HG02884 (cell line): ENCODE measurements around the gene NET1.
"Not testable (repeated sequence)": the region's sequence is repeated elsewhere in the genome, so short reads cannot be mapped to it uniquely, and the experiment has no call there.

Source experiments
- ATAC-seq: cut with Tn5 transposase; IDR thresholded peaks from one replicate; pipeline ENCODE4 v1.9.1; 2021; ENCODE audit warnings: mild to moderate bottlenecking, moderate library complexity; ENCODE audit not compliant: unreplicated experiment

The NET1 gene

DNA sequence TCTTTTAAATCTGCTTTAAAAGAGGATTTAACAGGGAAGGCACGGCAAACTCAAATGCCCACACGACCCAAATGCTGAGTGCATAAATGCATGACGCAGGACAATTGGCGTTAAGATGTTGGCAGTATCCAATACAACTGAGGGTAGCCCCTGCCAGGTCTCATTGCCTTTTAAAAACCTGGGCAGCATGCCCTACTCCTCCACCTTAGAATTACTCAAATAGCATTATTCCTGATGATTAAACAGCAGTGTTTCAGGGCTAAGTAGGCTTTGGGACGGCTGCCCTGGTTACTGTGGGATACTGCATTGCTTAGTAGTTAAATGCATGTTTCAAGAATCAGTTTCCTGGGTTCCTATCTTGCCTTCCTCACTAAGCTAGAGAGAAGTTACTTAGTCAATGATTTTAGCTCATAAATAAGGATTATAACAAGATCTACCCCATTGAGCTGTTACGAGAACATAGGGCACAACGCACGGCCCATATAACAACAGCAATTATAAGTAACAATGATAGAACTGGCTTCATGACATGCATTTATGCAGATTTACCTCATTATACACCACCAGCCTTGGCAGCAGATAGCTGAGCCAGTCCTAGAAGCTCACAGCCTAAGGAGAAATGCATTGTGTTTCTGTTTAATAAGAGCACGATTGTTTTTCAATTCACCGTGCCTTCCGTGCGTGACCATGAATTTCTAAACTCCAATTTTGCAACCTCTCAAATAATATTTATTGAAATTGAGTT, 15.6 kb upstream of the NET1 start:
- ATAC-seq, result no peak

DNA sequence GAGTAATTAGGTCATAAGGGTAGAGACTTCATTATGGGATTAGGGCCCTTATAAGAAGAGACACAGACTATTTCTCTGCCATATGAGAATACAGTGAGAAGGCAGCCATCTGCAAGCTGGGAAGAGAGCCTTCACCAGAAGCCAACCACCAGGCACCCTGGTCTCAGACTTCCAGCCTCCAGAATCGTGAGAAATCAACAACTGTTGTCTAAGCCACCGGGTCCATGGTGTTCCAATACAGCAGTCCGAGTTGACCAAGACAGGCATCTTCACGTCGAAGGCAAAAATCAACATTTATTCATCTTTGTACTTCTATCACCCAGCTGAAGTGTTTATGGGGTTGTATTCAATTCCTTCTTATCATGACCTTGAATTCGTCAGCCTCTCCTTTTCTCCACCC, 13.0 kb upstream of the NET1 start:
- ATAC-seq, result no peak

DNA sequence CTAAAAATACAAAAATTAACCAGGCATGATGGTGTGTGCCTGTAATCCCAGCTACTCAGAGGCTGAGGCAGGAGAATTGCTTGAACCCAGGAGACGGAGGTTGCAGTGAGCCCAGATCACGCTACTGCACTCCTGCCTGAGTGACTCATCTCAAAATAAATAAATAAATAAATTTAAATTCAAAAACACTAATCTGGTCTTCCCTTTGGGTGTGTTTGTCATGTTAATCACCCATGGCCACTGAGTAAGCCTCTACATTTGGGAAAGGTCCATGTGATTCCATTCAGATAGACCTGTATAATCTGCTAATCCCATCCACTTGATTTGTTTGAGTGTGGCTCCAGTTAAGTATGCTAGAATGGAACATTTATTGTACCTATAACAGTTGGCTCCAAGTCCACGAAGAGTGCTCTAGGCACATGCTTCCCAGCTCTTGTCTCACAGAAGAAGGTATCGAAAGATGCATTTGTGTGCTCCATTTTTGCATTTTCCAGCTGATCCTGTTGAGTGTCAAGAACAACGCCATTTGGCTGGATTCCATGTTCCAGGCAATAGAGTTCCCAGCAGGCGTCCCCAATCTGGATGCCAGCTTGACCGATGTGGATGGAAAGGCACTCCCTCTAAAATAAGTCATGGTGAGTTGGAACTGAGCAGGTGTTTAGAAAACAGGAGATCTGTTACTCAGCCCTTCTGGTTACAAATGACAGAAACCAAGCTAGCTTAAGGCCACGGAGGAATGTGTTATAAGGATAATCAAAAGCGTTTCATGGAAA, 11.7 kb upstream of the NET1 start:
- ATAC-seq, result no peak

DNA sequence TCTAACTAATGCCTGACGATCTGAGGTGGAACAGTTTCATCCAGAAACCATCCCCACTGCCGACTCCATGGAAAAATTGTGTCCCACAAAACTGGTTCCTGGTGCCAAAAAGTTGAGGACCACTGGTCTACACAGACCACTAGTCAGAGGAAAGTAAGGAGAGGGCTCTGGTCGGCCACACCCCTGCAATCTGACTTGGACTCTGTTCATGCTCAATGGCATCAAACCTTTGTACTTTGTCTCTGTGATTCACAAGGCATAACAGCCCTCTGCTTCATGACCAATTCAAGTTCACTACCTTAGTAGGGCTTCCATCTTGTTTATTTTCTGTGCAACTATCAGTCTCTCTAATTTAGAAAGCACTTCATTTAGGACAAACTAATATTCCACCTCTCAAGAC, 9.6 kb upstream of the NET1 start:
- ATAC-seq, result no peak

DNA sequence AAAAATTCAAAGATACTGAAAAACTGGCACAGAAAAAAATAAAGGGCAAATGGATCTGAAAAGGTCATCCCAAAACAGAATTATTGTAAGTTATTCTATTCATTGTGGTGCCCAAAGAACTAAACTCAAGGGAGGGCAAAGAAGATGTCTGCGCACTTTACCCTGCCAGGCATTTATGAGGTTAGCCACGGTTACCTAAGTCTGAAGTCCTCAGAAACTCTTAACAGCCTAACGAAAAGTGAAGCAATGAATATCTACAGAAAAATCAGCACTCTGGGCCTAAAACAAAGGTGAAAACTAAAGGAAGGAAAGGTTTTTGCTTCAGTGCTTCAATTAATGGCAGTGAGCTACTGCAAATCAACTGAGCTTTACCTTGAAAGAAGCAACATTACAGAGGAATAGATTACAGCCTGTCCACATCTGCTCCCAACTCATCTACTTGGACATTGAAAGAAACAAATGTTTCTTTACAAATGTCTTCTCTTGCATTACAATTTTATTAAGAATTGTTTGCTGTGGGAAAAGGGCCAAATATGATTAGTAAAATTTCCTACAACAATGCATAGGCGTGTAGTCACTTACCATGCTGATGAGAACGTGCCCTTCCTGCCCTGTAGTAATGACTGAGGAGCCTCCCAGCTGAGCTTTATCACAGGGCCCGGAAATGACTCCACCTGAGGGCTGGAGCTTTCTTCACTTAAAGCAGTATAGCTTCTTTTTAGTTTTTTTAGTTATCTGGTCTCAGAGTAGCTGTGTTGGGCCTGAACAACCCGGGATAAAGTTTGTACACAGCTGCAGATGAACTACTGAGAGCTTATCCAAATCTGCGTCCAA, 7.9 kb upstream of the NET1 start, which contains the start of gene TUBAL3:
Gene TUBAL3 (minus strand): TSS at position 621 of the 834 bp plus-strand sequence. CDS start 36 bp downstream, at position 585.
- no peak for ATAC-seq

DNA sequence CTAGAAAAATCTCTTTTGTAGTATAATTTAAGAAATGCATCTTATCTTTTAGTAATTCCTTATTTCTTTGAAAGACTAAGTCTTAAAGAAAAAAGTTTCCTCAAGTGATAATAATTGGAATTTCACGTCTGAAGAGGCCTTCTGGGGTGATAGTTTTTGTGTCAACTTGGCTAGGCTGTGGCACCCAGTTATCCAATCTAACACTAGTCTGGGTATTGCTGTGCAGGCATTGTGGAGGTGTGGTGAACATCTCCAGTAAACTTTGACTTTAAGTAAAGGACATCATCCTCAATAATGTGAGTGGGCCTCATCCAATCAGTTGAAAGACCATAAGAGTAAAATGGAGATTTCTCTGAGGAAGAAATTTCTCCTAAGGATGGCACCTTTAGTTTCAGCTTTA, 5.4 kb upstream of the NET1 start:
- no peak for ATAC-seq

DNA sequence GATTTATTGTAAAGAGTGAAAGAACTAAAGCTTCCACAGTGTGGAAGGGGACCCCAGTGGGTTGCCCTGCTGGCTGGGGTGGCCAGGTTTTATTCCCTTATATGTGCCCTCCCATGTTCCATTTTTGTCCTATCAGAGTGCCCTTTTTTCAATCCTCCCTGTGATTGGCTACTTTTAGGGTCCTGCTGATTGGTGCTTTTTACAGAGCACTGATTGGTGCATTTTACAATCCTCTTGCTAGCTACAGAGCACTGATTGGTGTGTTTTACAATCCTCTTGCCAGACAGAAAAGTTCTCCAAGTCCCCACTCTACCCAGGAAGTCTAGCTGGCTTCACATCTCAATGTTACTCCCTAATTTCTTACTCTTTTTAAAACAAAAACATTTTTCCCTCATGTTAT, 1.6 kb upstream of the NET1 start:
- not testable (repeated sequence) for ATAC-seq

DNA sequence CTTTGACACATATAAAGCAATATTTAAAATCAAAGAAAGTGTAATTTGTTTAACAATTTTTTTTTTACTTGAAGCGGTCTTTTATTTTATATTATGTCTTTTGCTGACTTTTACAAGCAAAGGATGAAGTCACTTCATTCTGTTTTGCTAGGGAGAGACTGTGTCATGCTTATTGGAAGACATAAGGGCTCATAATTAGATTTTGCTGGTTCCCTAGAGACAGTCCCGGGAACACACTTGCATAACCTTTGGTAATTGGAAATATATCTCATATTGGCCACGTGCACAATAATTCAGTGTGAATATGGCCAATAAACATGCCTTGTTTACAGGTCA, 448 bp upstream of the NET1 start:
- no peak for ATAC-seq

DNA sequence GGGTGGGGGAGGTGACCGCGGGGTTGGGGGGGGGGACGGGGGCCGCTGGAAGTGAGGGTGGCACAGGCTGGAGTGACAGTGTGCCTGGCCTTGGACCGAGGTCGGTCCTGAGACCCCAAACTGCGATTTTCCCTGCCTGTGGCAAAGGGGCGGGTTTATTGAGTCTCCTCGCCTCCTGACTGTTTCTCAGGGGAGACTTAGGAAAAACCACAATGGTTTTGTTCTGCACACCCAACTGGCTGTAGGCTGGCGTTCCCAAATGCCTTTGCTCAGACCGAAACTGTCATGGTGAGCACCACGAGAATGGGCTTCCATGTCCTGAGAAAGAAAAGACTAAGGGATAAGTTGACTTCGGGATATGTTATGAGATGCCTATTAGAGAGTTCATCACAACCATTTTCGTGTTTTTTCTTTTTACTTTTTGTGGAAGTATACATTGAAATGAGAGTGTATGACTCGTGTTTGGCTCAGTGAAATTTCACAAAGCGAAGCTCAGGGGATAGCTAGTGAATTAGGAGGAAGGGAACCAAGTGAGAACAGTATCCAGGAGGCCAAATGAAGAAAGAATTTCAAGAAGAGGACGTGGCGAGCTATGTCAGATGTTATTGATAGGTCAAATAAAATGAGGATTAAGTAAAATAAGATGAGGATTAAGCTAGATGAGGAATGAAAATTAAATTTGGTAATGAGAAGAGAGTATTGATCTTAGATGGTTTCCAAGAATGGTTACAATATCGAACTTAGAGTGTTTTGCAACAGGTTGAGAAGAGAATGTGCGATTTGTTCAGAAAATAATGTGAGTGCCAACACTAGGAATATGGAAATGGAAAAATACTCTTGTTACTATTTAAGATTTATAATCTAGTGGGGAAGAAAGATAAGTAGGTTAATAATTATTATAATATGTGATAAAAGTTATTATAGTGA, 918 bp downstream of the NET1 start:
- ATAC-seq, result no peak

DNA sequence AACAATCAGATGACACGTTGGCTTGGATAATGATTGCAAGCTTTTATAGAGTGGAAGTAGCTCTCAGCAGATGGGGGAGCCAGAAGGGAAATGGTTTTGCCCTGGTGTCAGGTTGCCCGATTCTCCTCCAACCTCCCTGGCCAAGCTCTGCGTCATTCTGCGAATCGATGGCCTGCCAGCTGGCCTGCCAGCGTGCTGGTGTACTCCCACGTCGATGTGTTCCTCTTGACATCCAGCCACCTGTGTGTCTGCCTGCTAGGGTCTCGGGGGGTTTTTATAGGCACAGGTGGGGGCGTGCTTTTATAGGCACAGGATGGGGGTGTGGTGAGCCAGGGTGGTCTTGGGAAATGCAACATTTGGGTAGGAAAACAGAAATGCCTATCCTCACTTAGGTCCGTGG, 4.6 kb downstream of the NET1 start:
- no peak for ATAC-seq

DNA sequence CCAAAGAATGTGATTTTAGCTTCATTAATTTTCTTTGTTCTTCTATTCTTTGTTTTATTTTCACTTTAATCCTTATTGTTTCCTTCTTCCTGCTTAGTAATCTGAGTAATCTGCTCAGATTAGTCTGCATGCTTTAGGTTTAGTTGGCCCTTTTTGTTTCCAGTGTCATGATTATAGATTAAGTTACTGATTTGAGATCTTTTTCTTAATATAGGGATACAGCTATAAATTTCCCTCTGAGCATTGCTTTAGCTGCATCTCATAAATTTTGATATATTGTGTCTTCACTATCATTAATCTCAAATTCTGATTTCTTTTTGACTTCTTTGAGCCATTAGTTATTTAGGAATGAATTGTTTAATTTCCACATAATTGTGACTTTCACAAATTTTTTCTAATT, 6.2 kb downstream of the NET1 start:
- no peak for ATAC-seq

DNA sequence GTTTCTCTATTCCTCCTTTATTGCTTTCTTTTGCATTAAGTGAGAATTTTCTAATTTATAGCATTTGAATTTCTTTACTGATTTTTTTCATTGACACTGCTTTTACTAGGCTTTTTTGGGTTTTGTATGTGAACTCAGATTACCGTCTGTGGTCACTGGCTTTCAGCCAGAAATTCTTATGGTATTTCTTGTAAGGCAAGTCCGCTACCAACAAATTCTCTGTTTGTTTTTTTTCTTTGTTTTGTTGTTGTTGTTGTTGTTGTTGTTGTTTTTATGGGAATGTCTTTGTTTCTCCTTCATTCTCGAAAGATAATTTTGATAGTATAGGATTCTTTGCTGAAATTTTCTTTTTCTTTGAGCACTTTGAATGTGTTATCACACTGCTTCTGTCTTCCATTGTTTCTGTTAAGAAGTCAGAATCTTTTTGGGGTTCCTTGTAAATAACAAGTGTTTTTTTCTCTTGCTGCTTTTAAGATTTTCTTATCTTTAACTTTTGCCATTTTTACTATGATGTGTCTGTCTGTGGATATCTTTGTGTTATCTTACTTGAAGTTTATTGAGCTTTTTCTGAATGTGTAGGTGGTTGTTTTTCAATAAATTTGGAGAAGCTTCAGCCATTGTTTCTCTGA, 7.2 kb downstream of the NET1 start:
- no peak for ATAC-seq

DNA sequence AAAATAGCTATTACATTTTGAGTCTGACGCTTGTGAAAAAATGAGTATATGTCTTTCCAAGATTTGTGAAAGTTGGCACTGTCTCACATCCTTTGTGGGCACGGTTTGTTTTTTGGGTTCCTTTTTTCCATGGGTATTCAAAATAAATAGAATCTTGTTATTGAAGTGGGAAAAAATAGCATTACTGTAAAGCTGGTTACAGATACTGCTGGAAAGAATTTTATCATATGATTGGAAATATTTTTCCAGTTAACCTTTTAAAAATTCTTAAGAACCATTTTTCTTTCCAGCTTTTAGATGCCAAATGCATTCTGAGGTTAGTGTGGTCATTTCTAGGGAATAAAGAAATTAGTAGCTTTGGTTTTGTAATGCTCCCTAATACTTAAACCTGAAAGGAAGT, 11.4 kb downstream of the NET1 start:
- no peak for ATAC-seq

DNA sequence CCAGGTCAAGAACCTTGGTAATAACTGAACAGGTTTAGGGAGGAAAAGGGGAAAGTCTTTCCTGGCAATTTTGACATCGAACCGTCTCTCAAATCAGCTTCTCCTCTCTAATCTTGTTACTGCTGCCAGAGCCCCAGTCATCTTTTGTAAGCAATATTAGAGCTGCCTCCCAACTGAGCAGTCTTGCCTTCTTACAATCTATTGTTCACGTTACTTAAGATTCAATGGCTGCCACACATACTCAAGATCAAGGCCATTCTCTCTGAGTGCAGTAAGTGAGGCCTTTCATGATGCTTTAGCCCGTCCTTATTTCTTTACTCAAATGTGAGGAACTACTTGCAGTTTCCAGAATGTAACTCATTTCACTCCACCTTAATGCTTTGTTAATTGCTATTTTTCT, 12.4 kb downstream of the NET1 start:
- no peak for ATAC-seq

DNA sequence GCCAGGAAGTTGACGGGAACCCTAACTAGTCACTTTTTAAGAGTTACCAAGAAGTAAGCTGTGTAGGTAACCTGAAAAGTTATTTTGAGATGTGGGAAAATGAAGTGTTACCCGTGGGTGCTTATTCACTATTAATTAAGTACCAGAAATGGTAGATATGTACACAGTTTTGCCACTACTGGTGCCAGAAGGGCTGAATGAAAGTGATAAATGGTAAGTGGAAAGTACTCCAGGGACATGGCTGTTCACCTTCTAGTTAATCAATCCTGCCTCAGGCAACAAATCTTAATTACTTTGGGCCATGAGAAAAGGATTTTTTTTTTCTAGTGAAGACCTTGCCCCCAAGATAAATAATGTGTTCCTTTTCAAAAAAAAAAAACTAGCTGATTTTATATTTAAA, 15.8 kb downstream of the NET1 start:
- ATAC-seq, result no peak

DNA sequence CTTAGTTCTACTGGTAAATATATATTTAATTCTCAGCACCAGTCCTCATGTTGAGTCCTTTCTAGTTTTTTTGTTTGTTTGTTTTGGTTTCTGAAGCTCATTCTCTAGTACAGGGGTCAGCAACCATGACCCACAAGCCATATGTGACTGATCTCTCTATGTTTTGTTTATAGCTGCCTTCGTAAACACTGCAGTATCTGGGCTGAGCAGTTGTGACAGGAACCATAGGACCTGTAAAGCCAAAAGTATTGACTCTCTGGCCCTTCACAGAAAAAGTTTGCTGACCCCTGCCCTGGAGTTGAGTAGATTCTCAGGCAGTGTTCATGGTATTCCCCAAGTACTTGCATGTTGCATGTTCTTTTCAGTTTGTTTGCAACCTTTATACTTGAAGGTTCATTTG, 20.8 kb downstream of the NET1 start:
- ATAC-seq, result no peak

DNA sequence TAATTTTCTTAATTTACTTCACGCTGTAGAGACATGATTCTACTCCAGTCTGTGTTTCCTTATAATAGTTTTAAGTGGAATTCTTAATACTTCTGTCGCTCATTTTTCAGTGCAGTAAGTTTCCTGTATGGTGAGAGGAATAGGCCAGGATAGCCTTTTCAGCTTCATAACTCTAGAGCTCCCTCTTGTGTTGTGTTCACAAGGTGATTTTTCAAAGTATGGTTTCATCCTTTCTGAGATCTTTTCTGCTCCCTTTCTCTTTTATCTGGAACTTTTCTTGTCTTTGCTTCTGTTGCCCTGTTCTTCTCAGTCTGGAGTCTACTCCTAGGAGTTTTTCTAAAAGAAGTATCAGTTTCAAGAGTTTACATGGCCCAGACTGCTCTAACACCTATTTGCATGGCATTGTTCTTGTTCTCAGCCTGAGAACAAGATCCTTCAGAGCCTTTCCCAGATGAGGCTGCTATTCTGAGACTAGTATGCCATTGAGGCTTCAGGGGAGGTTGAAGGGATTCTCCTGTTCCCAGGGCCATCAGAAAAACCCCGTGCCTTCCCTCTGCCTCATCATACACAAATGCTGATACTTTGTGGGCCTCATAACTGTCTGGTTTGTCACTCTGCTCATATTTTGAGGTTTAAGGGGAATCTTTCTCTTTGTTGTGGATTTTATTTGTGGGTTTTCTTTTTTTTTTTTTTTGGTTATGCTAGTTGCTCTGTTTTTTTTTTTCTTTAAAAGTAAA, 21.8 kb downstream of the NET1 start:
- ATAC-seq, result peak; percentile 65

DNA sequence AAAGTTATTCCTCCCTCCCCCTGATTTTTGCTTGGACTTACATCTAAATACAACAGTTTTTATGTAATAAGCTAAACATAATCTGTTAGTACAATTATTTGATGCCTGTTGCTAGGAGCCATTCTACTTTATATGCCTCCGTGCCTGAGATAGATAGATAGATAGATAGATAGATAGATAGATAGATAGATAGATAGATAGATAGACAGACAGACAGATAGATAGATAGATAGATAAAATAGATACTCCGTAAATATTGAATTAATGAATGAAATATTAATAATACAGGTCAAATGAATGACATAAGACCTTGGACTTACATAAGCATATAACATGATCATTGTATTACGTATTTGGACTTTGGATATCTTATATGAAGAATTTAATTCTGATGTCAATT, 23.0 kb downstream of the NET1 start:
- ATAC-seq, result no peak

DNA sequence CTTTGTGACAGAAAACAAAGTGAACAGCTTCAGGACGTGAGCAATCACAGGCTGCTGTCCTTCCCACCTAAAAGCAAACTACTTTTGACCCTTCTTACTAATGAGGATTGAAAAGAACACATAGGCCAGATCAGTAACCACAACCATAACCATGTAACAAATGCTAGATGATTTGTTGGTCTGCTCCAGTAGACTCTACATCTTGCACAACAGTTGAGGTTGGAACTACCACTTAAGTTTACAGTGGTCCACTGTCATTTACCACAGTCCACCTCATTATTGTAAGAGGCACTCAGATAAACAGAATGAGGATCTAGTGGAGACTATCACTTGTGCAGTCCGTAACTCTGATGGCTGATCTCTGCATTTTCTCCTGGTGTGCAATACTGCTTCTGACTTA, 27.8 kb downstream of the NET1 start:
- no peak for ATAC-seq

DNA sequence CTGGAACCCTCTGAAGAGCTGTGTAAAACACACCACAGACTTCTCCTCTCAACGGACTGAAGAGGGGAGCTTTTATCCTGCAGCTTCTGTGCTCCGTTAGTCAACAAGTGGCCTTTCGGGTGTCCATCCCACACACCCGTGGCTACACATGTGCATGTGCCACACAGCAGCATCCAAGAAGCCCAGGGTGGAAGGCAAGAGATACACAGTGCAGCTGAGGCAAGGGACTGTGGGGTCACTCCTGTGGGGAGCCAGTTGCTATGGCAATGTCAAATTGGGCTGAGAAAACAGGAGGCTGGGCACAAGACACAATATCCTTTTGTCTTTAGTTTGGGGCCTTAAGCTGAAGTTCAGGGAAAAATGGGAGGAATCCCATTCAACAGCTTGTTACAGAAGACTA, 28.7 kb downstream of the NET1 start:
- no peak for ATAC-seq
